SKM-1 treated with dmso at 0.1 percent for 144 hours (cell line): ENCODE measurements around the gene FNIP2.
"Not testable (repeated sequence)": the region's sequence is repeated elsewhere in the genome, so short reads cannot be mapped to it uniquely, and the experiment has no call there.

ENCODE experiments used
- DNase-seq: peaks from one replicate; lab custom pipeline; 2025; ENCODE audit not compliant: unreplicated experiment; lab: John Stamatoyannopoulos, UW

FNIP2 gene

DNA sequence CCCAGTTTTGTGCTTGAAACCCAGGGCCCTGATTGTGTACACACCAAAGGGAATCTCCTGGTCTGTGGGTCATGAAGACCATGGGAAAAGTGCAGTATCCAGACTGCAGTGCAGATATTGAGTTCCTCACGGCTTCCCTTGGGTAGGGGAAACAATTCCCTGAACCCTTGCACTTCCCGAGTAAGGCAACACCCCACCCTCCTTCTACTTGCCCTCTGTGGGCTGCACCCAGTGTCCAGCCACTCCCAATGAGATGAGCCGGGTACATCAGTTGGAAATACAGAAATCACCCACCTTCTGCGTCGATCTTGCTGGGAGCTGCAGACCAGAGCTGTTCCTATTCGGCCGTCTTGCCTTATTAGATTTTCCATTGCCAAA, 134.2 kb downstream of the FNIP2 start:
- no peak for DNase-seq

DNA sequence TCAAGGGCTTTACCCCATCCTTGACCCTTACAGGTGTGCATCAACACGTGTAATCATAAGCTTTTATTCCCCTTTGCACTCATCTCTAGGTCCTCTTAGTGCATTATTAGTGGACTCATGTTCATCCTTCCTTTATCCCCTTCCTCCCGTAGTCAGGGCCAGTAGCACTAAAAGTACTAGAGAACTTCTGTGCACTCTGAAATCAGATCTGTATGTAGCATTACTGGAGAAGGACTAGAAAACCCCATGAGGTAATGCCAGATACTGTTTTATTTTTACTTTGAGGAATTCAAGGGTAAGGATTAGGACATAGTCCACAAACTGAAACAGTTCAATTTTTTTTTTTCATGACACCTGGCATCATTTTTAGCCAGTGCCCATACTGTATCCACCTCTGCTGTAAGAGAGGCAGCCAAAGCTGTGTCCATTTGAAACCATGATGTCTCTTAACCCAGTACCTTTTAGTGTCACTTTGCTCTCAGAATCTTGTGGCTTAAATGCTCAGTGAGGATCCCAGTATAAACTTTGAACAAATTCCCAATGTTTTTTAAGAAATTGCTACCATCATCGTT, 134.7 kb downstream of the FNIP2 start:
- no peak for DNase-seq

- DNase-seq, result no peak
Observed at GRCh38 chr4:158904815-158905214, 136.0 kb downstream of the FNIP2 start.

DNA sequence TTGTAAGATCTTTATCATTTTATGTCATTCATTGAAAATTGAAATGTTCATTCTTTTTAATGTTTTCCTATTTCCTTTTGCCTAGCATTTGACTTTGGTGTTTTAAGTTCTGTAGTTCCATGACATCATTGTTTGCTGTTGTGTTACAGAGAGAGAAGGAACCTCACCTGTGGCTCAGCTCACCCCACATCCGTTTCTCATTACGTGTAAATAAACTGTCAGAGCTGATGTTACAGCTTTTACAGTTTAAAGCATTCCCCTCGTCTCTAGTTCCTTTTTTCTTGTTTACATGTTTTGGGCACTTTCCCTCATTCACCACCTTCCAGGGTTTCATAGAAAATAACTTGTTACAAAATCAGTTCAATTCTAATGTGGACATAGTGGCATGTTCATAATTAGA, 137.2 kb downstream of the FNIP2 start:
- no peak for DNase-seq

DNA sequence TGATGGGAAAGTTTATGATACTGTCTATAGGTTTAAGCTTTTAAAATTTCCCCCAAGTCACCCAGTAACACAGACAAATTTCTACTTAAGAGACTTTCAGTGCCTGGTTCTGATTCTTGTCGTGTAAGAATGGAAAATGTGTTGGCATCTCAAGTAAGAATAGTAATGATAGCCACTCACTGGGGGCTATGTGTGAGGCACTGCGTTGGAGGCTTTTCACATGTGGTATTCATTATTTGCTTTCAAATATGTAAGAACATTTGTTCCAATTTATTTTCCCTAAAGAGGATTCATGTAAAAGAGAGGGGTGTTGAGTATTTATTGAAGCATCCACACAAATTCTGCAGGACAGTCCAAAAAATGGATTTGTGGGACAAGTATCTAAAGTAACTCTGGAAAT, 143.6 kb downstream of the FNIP2 start:
- DNase-seq, result no peak

DNA sequence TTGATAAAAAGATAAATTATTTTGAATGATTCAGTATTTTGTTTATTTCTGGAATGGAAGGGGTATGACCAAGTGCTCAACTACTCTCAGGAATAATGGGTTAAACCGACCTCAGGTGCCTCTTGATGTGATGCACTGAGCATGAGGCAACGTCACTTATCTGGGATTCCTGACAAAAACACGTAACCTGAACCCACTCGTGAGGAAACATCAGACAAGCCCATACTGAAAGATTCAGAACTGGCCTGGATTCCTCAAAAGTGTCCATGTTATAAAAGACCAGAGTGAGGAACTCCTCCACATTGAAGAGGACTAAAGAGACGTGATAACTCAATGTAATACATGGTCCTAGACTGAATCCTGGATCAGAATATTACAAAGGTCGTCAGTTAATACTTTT, 144.0 kb downstream of the FNIP2 start:
- no peak for DNase-seq

DNA sequence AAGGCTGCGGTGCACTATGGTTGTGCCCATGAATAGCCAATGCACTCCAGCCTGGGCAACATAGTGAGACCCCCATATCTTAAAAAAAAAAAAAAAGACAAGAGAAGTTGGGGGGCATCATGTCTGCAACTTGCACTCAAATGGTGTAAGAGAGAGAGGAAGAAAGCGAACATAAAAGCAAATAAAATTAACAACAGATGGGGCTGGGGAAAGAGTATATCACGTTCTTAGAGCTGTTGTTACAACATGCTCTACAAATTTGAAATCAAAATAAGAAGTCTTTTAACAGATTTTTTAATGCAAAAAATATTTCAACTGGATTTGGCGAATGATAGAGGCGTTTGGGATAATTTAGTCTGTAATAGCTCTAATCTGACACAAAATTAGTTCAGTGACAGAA, 144.9 kb downstream of the FNIP2 start:
- DNase-seq, result no peak

GRCh38 chr4:158914218-158914617, 145.4 kb downstream of the FNIP2 start:
- no peak for DNase-seq

DNA sequence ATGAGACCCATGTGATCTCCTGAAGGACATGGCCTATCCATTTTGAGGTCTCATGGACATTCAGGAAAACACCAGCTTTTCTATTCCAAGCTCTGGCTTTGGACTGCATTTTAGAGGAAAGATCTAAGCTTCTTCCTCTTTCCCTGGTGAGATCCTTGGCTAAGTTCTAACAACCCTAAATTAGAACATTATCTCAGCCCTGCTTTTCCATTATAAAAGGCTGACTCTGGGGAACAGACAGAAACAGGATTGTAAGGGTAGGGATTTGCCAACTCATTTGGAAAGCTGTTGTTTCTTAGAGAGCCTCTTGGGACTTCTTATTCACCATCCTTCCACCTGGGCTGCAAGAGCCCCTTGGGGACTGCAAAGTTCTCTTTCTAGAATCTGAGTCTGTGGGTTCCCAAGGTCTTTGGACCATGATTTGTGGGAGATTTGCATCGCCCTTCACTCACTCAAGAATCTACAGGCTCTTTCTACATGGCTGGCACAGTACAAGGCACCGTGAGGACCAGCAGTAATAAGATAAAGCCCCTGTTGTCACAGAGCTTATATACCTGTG, 146.9 kb downstream of the FNIP2 start:
- no peak for DNase-seq

DNA sequence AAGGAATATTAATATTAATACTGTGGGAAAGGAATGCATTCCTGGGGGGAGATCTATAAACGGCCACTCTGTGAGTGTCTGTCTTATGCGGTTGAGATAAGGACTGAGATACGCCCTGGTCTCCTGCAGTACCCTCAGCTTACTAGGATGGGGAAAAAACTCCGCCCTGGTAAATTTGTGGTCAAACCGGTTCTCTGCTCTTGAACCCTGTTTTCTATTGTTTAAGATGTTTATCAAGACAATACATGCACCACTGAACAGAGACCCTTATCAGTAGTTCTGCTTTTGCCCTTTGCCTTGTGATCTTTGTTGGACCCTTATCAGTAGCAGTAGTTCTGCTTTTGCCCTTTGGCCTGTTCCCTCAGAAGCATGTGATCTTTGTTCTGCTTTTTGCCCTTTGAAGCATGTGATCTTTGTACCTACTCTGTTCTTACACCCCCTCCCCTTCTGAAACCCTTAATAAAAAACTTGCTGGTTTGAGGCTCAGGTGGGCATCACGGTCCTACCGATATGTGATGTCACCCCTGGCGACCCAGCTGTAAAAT, 151.7 kb downstream of the FNIP2 start:
- peak; percentile 5 for DNase-seq

GRCh38 chr4:158927774-158928173, 158.9 kb downstream of the FNIP2 start:
- DNase-seq, result not testable (repeated sequence)

DNA sequence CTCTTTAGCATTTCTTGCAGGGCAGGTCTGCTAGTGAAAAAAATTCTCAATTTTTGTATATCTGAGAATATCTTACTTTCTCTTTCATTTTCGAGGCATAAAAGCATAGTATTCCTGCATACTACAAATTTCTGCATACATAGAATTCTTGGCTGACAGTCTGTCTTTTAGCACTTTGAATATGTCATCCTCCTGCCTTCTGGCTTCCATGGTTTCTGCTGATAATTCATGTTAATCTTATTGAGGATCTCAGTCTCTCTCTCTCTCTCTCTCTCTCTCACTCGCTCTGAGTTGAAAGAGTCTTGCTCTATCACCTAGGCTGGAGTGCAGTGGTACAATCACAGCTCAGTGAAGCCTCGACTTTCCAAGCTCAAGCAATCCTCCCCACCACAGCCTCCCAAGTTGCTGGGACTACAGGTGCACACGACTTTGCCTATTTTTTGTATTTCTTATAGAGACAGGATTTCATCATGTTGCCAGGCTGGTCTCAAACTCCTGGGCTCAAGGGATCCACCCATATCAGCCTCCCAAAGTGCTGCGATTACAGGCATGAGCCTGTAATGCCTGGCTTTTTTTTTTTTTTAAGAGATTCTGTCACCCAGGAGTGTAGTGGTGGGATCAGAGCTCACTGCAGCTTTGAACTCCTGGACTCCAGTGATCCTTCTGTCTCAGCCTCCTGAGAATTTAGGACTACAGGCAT, 161.3 kb downstream of the FNIP2 start:
- no peak for DNase-seq

- no peak for DNase-seq
Observed at GRCh38 chr4:158930639-158930972, 161.8 kb downstream of the FNIP2 start.

DNA sequence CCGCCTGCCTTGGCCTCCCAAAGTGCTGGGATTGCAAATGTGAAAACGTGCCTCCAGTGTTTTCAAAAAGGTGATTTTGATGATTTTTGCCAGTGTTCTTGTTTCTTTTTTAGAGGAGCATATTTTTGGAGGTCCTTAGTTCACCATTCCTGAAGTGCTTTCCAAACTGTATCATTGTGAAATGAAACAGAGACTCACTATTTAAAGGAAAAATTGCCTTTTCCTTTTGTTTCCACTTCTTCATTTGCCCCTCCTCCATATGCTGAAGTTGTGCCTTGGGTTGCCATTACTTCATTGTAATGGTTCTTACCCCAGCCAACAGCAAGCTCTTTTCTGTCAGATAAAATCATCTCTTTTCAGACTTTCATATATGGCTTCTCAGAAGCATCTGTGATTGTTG, 164.4 kb downstream of the FNIP2 start:
- no peak for DNase-seq

DNA sequence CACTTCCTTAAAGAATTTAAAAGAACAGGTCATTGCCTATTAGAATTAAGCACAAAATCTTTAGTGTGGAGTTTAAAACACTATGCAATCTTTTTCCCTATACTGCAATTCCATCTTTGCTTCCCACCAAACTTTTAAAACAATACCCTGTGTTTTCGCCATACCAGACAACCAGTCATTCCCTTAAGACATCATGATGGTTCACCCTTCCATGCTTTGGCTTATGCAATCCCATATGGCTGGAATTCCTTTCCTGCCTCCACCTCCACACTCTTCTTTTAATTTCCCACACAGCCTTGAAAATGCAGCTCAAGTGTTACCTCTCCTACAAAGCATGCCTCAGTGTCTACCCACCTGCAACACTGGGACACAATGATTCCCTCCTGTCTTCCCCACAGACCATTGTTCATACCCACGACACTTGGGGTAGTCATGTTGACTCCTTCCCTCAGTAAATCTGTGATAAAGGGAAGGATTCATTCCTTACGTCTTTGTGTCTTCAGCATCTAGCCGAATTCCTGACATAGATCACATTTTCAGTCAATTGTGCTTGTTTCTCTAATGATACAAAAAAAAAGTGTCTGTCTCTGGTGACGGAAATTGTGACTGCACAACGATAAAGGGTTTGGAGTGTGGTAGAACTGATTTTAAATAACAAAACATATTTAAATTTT, 166.3 kb downstream of the FNIP2 start:
- DNase-seq, result no peak

DNA sequence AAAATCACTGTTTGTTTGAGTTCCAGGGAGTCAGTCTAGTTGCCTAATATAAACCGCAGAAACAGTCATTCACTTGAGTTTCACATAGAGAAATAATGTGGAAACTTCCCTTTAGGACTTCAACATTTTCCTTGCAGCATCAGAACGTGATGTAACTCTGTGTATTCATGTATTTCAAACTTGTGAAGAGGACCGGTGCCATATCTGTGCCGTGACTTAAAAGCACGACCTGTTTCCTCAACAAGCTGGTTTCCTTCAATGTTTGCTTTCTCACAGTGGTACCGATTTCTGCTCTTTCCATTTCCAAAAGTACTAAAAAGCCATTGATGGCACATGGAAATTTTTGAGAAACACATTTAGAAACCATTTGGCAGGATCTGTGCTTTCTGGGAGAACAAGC, 167.4 kb downstream of the FNIP2 start:
- peak; percentile 90 for DNase-seq

DNA sequence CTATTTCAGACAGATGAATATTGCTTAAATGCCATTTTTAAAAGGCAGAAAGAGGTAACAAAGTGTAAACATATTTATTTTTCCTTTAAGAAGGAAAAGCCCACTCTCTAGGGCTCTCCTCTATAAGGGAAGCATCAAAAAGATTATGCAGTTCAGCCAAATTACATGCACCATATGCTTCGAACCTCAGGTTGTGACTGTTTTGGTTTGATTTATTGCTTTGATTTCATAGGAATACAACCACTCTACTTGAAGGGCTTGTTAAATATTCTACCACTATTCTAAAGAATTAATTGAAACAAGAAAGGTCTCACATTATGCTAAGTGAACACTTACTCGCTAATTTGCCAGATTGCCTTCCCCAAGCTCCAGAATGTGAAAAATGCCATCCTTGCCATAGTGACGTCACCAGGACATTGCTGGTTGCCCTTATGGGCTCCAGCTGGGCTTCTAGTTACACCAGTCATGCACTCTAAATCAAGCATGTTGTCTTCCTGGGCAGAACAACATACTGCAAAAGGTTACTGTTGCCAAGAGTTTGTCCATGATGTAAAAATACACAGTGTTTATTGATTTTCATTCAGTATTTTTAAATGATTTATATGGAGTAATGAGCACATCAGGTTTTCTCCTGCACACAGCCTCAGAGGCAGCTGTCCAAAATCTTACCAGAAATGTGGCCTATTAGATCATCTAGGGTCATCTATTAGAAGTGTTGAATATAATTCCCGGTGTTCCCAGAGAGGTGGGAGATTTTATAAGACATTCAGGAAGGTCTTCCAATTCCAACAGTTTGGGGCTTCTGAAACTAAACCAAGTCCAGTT, 169.6 kb downstream of the FNIP2 start:
- no peak for DNase-seq

DNA sequence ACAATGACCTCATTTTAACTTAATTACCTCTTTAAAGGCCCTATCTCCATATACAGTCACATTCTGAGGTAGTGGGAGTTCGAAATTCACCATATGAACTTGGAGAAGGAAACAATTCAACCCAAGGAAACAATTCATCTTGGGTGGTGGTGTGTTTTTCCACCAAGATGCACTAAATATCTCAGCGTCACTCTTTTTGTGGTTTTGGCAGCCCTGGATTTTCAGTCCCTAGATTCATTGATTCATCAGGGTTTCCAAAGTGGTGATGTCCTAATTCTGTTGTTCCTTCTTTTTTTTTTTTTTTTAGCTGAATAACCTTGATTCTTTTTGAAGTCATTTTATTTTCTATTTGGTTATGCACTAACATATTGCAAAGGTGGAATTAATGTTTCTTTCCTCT, 171.4 kb downstream of the FNIP2 start:
- no peak for DNase-seq

- no peak for DNase-seq
Observed at GRCh38 chr4:158941321-158941720, 172.5 kb downstream of the FNIP2 start.

GRCh38 chr4:158941895-158942294, 173.1 kb downstream of the FNIP2 start:
- DNase-seq, result no peak

DNA sequence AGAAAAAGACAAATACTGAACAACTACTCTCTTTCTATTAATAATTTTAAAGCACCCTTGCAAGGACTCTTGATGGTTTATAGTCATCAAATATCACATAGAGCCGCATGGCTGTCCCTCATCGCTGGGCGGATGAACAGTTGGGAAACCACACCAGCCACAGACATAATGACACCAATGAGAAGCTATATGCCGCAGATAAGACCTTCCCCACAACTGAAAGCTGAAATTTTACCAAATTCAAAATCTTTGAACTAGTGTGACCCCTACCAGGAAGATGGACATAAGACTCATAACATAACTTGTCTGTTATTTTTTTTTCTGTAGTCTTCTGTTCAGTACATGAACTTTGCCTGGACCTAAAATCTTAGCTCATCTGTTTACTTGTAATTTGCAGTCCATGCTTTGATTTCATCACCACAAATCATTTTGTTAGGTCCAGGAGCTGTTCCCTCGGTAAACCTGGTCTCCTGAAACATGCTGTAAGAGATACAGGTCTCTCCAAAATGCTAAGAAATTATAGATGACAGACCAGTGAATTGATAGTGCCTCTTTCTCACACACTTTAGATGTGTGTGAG, 176.8 kb downstream of the FNIP2 start:
- DNase-seq, result no peak
